Spleen (tissue), 7 donors: ENCODE data around the gene DTNBP1.

Experiments
- CTCF ChIP-seq, 11 experiments: fragments of 200-600 bp in 7 of 11; fragments of 450-650 bp in 4 of 11; sonication (generic) in 4 of 11; IDR thresholded peaks in 8 of 11; conservative IDR thresholded peaks in 3 of 11; 1 replicate in 7 of 11; 2 replicates in 4 of 11; pipeline versions ENCODE4 v1.4.0 to v1.8.0; 2016 to 2021; ENCODE audit warnings: antibody characterized with exemption in 11 of 11, inconsistent platforms in 4 of 11, mild to moderate bottlenecking in 1 of 11
- POLR2A ChIP-seq, 3 donors: fragments of 450-650 bp; IDR thresholded peaks; one replicate each; pipeline ENCODE4 v1.5.1; 2017; ENCODE audit warnings: antibody characterized with exemption in 3 of 3, mild to moderate bottlenecking in 1 of 3
- donor health status: DM: no; HTN: no; CAD: no; lungs with moderate emphysema.
- donor health status: DM: no; HTN: no; CAD: no.
- donor health status: DM: no; HTN: no; CAD: no.

- TF ChIP-seq CTCF (IDR thresholded peaks at IDR 0.05 in 8 of 11, conservative IDR thresholded peaks at IDR 0.05 in 3 of 11) (no peak), POLR2A (IDR thresholded peaks at IDR 0.05) (no peak)
Measured at GRCh38 chr6:15498640-15499039, 164.2 kb downstream of the DTNBP1 start.
